A549 (cell line): ENCODE measurements around the gene ARHGEF28.

ENCODE experiments used
- POLR2A ChIP-seq: IDR thresholded peaks from 2 replicates; pipeline ENCODE4 v1.6.1; 2012; ENCODE audit warnings: mild to moderate bottlenecking, low read length
- TF ChIP-seq, protein P1 (sequence below): fragments of >200 bp; sonication (Bioruptor Twin); formaldehyde crosslinking; IDR thresholded peaks from 3 replicates; pipeline ENCODE4 v1.5.1; 2016

DNA sequence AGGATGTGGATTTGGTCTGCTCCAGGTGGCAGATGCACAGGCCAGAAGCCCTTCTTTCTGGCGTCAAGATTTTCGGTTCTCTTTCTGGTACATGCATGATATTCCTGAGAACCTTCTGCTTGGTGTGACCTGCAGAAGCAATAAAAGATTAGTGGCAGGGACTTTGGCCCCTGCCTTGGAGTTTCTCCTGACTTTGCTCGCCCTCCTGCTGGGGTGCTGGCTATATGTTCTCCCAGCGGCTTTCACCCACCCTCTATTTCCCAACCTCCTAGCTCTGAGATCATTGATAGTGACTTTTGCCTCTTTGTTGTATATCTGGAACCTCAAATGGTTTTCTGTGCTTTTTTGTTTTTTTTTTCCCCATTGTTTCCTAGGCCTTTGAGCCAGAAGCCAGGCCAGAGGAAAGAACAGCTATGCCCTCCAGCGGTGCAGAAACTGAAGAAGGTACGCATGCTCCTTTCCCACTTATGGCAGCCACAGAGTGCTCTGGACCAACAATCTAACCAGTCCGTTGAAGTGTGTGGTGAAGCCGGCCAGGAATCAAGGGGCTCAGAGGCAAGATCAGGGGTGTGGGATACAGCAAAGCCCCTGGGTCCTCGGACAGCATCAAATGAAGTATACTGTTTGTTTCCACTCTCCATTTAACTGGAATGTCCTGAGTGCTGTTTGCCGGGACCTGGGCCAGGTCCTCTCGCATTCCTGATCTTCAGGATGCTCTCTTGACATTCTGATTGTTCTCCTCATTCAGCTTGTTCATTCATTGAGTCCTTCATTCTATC, 154.5 kb downstream of the ARHGEF28 start:
- TF ChIP-seq, protein P1, sequence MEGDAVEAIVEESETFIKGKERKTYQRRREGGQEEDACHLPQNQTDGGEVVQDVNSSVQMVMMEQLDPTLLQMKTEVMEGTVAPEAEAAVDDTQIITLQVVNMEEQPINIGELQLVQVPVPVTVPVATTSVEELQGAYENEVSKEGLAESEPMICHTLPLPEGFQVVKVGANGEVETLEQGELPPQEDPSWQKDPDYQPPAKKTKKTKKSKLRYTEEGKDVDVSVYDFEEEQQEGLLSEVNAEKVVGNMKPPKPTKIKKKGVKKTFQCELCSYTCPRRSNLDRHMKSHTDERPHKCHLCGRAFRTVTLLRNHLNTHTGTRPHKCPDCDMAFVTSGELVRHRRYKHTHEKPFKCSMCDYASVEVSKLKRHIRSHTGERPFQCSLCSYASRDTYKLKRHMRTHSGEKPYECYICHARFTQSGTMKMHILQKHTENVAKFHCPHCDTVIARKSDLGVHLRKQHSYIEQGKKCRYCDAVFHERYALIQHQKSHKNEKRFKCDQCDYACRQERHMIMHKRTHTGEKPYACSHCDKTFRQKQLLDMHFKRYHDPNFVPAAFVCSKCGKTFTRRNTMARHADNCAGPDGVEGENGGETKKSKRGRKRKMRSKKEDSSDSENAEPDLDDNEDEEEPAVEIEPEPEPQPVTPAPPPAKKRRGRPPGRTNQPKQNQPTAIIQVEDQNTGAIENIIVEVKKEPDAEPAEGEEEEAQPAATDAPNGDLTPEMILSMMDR, result no peak
- TF ChIP-seq POLR2A, result no peak
